Fibroblast of lung (primary cell): ENCODE measurements around the gene MOXD1.

ENCODE experiments used
- CTCF ChIP-seq, 2 donors: IDR thresholded peaks in 1 of 2; conservative IDR thresholded peaks in 1 of 2; 1 replicate in 1 of 2; 2 replicates in 1 of 2; pipeline ENCODE4 v1.5.1; 2011 to 2012; ENCODE audit warnings: low read length in 2 of 2, control low read depth in 1 of 2, inconsistent platforms in 1 of 2, low read depth in 1 of 2, mild to moderate bottlenecking in 1 of 2
- EZH2 ChIP-seq: IDR thresholded peaks from 2 replicates; pipeline ENCODE4 v1.5.1; 2012; ENCODE audit warnings: low read length, control low read depth, mild to moderate bottlenecking; ENCODE audit errors: missing control alignments

- TF ChIP-seq CTCF (conservative IDR thresholded peaks at IDR 0.05 in 1 of 2, IDR thresholded peaks at IDR 0.05 in 1 of 2; ENCODE audit: low read depth in 1 of 2, low read length in 2 of 2) (no peak), EZH2 (no peak)
Measured at GRCh38 chr6:132445201-132445951, 44.1 kb upstream of the MOXD1 start.
